NCI-H128 (cell line): ENCODE data around the gene KAZN.

Experiments
- DNase-seq: peaks from one replicate; lab custom pipeline; 2025; ENCODE audit not compliant: unreplicated experiment; lab: John Stamatoyannopoulos, UW

The KAZN gene

GRCh38 chr1:14761291-14762153, 163.0 kb downstream of the KAZN start:
- no peak for DNase-seq

DNA sequence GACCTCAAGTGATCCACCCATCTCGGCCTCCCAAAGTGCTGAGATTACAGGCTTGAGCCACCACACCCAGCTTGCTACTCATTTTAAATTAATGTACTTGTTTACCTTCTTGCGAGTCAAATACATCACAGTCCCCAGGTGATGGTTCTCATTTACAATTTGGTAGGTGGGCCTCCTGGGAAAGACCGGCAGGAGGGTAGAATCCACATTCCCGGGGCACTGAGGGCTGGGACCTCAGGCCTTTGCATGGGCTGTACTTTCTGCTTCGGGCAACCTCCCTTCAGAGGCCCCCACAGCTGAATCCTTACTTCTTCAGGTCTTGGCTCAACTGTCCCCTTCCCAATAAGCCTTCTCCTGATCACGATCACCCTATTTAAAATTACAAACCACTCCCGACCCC, 165.5 kb downstream of the KAZN start:
- no peak for DNase-seq

DNA sequence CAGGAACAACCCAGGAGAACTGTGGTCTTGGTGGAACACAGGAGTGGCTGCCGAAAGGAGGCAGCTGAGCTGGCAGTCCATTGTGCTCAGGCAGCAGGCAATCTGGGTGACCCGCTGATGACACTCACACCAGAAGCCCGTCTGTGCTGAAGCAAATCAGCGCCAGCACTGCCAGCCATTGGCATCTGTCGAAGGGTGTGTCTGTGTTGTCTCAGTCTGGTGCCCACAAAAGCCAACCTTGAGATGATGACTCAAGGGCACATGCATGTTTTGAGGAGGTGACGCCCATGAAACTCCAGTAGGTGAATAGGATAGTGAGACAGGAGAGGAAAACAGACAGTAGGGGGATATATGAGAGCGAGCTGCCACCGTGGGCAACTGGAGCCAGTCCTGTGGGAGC, 167.3 kb downstream of the KAZN start:
- DNase-seq, result no peak

GRCh38 chr1:14767075-14767474, 168.6 kb downstream of the KAZN start:
- DNase-seq, result no peak

- DNase-seq, result no peak
Observed at GRCh38 chr1:14768582-14769304, 170.3 kb downstream of the KAZN start.

- DNase-seq, result no peak
Observed at GRCh38 chr1:14769486-14770274, 171.2 kb downstream of the KAZN start.

- DNase-seq, result no peak
Observed at GRCh38 chr1:14773396-14774025, 175.0 kb downstream of the KAZN start.

- DNase-seq, result no peak
Observed at GRCh38 chr1:14774225-14774624, 175.7 kb downstream of the KAZN start.

DNA sequence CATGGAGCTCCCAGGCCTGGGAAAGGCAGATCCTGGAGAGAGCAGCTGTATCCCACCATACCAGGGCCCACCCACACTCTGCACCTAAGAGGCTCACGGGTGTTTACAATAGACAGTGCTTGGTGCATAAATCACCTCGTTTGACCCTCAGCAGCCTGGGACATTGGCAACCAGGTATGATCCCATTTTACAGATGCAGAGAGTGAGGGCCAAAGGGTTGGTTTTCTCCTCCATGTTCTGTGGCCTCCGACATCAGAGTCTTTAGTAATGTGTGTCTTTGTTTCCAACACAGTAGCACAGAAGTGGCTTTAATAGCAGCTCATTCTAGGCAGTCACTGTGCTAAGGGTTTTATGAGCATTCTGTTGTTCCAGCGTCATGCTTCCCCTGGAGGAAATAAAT, 176.5 kb downstream of the KAZN start:
- DNase-seq, result no peak

GRCh38 chr1:14775434-14775833, 176.9 kb downstream of the KAZN start:
- DNase-seq, result no peak

GRCh38 chr1:14777516-14778506, 179.3 kb downstream of the KAZN start:
- no peak for DNase-seq

- DNase-seq, result no peak
Observed at GRCh38 chr1:14778541-14778897, 180.0 kb downstream of the KAZN start.

DNA sequence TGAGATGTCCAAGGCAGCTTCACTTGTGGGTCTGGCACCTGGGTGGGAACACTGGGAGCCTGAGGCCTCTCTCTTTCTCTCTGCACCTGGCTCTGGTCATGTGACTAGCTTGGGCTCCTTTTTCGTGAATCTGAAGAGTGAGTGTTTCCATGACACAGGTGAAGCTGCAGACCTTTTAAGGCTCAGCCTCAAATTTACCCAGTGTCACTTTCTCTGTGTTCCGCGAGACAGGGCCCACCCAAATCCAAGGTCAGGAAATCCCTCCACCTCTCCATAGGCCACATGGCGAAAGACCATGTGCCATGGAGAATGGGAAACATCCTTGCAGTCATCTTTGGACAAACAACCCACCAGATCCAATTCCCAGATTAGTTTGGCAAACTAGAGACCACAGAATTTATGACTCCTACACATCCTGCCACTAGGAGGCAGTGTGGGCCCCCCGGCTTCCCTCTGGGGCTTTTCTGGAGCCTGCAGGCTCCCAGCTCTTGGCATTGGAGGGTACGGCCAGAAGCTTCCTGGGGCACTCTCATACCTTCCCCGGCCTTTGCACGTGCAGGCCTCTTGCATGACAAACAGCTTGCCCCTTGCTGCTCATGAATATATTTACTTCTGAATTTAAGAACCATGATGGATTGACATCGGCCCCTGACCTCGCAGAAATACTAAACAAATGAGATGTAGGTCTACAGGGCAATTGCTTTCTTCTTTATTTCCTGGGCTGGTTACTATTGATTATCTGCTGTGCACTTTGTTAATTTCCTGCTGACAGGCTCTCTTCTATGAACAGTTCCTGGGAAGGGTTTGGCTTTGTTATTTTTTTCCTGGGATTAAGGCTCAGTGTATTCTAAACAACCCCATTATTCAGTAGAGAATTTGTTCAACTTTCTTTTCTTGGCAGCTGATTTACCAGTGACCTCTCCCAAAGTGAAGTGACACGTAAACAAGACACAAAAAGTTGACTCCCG, 180.7 kb downstream of the KAZN start:
- no peak for DNase-seq

- no peak for DNase-seq
Observed at GRCh38 chr1:14780271-14780670, 181.8 kb downstream of the KAZN start.

DNA sequence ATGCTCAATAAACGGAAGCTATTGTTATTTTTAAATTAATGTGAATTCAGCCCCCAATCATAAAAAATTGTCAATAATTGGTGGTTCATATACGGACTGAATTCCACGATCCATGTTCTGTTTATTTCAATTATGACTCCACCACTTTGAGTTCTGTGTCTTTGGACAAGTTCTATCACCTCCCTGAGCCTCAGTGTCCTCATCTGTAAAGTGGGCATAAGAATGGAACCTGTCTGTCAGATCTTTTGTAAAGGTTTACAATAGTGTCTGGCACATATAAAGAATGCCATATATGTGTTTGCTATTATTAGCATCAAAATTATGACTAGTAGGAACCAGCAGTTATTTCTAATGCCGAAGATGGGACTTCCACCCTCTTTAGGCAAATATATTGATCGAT, 183.3 kb downstream of the KAZN start:
- no peak for DNase-seq

DNA sequence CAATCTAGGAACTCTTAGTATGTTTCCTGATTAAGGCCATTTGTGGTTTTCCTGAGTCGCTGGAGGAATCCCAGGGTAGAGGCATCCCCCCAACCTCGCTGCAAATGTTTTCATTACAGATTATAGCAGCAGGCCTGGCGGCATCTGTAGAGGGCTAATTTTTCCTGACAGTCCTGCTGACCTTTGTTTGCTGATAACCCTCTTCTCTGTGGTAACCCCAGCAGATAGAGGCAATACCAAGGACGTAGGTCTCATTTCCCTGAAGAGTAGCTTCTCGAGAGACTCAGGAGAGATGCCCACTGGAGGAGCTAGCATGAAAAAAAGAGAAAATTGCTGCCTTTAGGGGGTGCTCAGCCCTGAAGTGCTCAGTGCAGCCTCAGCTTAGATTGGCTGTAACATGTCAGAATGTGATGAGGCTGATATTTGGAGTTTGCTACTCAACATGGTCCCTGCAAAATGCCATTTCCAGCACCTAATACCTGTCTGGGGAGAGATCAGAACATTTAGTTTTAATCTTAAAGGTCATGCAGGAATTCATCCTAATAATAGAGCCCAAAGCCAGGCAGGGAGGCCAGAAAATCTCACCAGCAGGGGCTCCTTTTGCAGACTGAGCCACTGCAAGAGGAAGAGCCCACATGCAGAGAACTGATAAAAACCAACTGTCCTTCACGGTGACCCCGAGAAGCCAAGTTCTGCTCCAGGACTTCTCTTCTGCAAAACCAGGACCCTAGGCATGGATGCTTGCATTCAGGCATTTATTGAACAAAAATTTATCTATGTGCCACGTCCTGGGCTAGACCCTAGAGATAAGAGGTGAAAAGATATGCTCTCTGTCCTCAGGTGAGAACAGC, 184.5 kb downstream of the KAZN start:
- DNase-seq, result no peak

DNA sequence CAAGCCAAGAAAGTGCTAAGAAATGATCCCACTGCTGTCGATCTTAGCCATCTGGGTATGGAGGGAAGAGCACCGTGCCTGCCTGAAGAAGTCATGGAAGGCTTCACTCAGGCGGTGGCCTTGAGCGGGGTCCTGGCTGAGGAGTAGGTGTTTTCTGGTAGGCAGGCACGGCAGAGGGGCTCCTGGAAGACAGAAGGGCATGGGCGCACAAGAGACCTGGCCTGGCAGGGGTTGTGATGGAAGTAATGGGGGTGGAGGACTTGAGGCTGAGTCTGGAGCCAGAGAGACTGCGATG, 185.1 kb downstream of the KAZN start:
- DNase-seq, result no peak
